ENCODE measurements around the gene FKRP. TPM values are rescaled to one million over a fixed set of nuclear protein-coding genes. Genes with fewer than 3 reads are reported as not detected.
A peak's percentile ranks its signal among the peaks of the same experiment; 100 is the strongest.

FKRP gene
- total and polyA plus RNA-seq, 2 of the 13 experiments (the other 11 are each of a cell fraction or from before 2014, with no cell fraction given) = 7.3 to 9.8 TPM

DNA sequence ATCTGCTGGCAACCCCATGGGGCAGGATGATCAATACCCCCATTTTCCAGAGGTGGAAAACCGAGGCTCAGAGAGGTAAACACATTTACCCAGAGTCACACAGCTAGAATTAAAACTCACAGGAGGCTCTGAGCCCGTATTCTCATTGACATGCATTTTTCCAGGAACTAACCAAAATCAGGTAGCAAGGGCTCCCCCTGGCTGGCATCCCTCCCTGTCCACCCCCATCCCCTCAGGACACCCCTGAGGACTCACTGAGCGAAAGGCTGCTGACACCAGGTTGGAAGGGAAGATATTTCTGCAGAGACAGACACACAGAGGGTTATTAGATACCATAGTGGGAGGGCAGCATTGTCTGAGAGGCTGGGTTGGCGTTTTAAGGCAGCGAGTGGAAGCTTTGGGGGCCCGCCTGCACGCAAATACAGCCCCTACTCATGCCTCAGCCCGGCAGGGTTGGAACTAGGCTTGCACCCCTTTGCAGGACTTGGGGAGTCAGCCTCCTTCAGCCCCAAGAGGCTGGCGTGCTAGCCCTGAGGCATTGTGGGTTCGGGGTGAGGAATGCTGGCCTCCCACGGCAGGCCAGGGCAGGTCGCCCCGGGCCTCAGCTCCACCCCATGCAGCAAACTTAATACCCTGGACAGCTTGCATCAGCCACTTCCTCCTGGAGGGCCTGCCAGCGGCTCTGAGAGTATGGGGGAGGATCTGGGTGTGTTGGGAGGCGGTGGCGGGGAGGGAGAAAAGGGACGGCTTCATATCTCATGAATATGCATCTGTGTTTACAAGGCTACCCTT is 38.6 kb downstream of the FKRP start (continued):
- TF ChIP-seq FOXO1 (CRISPR knock-in tag; IDR thresholded peaks at IDR 0.05) = no peak
- TF ChIP-seq NCOA1 (CRISPR knock-in tag; IDR thresholded peaks at IDR 0.05) = no peak
- TF ChIP-seq ZSCAN29 (CRISPR knock-in tag; conservative IDR thresholded peaks at IDR 0.05) = no peak
- no peak for TF ChIP-seq NKX3-1 (CRISPR knock-in tag; IDR thresholded peaks at IDR 0.05)
- no peak for TF ChIP-seq ZNF720 (CRISPR knock-in tag; IDR thresholded peaks at IDR 0.05)
- TF ChIP-seq ZNF24 (IDR thresholded peaks at IDR 0.05) = no peak
- TF ChIP-seq, protein P1, sequence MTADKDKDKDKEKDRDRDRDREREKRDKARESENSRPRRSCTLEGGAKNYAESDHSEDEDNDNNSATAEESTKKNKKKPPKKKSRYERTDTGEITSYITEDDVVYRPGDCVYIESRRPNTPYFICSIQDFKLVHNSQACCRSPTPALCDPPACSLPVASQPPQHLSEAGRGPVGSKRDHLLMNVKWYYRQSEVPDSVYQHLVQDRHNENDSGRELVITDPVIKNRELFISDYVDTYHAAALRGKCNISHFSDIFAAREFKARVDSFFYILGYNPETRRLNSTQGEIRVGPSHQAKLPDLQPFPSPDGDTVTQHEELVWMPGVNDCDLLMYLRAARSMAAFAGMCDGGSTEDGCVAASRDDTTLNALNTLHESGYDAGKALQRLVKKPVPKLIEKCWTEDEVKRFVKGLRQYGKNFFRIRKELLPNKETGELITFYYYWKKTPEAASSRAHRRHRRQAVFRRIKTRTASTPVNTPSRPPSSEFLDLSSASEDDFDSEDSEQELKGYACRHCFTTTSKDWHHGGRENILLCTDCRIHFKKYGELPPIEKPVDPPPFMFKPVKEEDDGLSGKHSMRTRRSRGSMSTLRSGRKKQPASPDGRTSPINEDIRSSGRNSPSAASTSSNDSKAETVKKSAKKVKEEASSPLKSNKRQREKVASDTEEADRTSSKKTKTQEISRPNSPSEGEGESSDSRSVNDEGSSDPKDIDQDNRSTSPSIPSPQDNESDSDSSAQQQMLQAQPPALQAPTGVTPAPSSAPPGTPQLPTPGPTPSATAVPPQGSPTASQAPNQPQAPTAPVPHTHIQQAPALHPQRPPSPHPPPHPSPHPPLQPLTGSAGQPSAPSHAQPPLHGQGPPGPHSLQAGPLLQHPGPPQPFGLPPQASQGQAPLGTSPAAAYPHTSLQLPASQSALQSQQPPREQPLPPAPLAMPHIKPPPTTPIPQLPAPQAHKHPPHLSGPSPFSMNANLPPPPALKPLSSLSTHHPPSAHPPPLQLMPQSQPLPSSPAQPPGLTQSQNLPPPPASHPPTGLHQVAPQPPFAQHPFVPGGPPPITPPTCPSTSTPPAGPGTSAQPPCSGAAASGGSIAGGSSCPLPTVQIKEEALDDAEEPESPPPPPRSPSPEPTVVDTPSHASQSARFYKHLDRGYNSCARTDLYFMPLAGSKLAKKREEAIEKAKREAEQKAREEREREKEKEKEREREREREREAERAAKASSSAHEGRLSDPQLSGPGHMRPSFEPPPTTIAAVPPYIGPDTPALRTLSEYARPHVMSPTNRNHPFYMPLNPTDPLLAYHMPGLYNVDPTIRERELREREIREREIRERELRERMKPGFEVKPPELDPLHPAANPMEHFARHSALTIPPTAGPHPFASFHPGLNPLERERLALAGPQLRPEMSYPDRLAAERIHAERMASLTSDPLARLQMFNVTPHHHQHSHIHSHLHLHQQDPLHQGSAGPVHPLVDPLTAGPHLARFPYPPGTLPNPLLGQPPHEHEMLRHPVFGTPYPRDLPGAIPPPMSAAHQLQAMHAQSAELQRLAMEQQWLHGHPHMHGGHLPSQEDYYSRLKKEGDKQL (CRISPR knock-in tag; IDR thresholded peaks at IDR 0.05; ENCODE audit: low read depth) = no peak
- TF ChIP-seq, protein P2, sequence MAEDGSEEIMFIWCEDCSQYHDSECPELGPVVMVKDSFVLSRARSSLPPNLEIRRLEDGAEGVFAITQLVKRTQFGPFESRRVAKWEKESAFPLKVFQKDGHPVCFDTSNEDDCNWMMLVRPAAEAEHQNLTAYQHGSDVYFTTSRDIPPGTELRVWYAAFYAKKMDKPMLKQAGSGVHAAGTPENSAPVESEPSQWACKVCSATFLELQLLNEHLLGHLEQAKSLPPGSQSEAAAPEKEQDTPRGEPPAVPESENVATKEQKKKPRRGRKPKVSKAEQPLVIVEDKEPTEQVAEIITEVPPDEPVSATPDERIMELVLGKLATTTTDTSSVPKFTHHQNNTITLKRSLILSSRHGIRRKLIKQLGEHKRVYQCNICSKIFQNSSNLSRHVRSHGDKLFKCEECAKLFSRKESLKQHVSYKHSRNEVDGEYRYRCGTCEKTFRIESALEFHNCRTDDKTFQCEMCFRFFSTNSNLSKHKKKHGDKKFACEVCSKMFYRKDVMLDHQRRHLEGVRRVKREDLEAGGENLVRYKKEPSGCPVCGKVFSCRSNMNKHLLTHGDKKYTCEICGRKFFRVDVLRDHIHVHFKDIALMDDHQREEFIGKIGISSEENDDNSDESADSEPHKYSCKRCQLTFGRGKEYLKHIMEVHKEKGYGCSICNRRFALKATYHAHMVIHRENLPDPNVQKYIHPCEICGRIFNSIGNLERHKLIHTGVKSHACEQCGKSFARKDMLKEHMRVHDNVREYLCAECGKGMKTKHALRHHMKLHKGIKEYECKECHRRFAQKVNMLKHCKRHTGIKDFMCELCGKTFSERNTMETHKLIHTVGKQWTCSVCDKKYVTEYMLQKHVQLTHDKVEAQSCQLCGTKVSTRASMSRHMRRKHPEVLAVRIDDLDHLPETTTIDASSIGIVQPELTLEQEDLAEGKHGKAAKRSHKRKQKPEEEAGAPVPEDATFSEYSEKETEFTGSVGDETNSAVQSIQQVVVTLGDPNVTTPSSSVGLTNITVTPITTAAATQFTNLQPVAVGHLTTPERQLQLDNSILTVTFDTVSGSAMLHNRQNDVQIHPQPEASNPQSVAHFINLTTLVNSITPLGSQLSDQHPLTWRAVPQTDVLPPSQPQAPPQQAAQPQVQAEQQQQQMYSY (CRISPR knock-in tag; IDR thresholded peaks at IDR 0.05) = no peak
- no peak for TF ChIP-seq RAD51 (IDR thresholded peaks at IDR 0.05; ENCODE audit: borderline replicate concordance)
- no peak for TF ChIP-seq ZNF232 (CRISPR knock-in tag; IDR thresholded peaks at IDR 0.05; ENCODE audit: borderline replicate concordance)
- peak; percentile 64; the same call in 1 of the 2 replicates for TF ChIP-seq HNRNPL (IDR thresholded peaks at IDR 0.05; ENCODE audit: low read depth, low read length)
- TF ChIP-seq NRL (CRISPR knock-in tag; IDR thresholded peaks at IDR 0.05; ENCODE audit: borderline replicate concordance) = no peak
- TF ChIP-seq, protein P3, sequence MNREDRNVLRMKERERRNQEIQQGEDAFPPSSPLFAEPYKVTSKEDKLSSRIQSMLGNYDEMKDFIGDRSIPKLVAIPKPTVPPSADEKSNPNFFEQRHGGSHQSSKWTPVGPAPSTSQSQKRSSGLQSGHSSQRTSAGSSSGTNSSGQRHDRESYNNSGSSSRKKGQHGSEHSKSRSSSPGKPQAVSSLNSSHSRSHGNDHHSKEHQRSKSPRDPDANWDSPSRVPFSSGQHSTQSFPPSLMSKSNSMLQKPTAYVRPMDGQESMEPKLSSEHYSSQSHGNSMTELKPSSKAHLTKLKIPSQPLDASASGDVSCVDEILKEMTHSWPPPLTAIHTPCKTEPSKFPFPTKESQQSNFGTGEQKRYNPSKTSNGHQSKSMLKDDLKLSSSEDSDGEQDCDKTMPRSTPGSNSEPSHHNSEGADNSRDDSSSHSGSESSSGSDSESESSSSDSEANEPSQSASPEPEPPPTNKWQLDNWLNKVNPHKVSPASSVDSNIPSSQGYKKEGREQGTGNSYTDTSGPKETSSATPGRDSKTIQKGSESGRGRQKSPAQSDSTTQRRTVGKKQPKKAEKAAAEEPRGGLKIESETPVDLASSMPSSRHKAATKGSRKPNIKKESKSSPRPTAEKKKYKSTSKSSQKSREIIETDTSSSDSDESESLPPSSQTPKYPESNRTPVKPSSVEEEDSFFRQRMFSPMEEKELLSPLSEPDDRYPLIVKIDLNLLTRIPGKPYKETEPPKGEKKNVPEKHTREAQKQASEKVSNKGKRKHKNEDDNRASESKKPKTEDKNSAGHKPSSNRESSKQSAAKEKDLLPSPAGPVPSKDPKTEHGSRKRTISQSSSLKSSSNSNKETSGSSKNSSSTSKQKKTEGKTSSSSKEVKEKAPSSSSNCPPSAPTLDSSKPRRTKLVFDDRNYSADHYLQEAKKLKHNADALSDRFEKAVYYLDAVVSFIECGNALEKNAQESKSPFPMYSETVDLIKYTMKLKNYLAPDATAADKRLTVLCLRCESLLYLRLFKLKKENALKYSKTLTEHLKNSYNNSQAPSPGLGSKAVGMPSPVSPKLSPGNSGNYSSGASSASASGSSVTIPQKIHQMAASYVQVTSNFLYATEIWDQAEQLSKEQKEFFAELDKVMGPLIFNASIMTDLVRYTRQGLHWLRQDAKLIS (CRISPR knock-in tag; IDR thresholded peaks at IDR 0.05) = no peak
- TF ChIP-seq ARNTL (CRISPR knock-in tag; IDR thresholded peaks at IDR 0.05) = no peak
